ENCODE measurements around the gene SALL1. TPM values are rescaled to one million over a fixed set of nuclear protein-coding genes. Genes with fewer than 3 reads are reported as not detected.

Gene SALL1
- total RNA-seq, 1 experiment from 2014 or later, result 101 TPM

- no peak overlapping the region for H3K9ac ChIP-seq (ENCODE audit: extremely low read depth, insufficient read length, low read length)
- no peak overlapping the region for H4K5ac ChIP-seq (ENCODE audit: insufficient read length, low read depth, low read length)
- H3K36me3 Mint-ChIP-seq (ENCODE audit: insufficient read depth in 1 of 3, low read depth in 3 of 3), result peaks cover 0 to 12% (median 3%) of the 10 kb centered on the region in 3 experiments; a peak in 4 of 7 replicates
- WGBS (ENCODE audit: extremely low coverage, insufficient read length, low lambda C conversion rate), result no CpG with 5 or more reads among the region's 1 CpG
- H3K4me1 ChIP-seq (ENCODE audit: insufficient read depth, low read length), result no peaks in the 10 kb centered on the region
- no peak overlapping the region for H3T11ph ChIP-seq (ENCODE audit: low read length)
- no peak overlapping the region for H2BK20ac ChIP-seq (ENCODE audit: low read depth, low read length, poor library complexity, severe bottlenecking)
- H3K4me1 Mint-ChIP-seq, result peaks cover 26 to 34% of the 10 kb centered on the region in 2 experiments
- no peak overlapping the region for H3K18ac ChIP-seq (ENCODE audit: insufficient read length, low read depth, low read length)
- H3K4me2 ChIP-seq (ENCODE audit: insufficient read depth, insufficient read length, low read length), result no peak overlapping the region
- H4K20me1 ChIP-seq (ENCODE audit: control insufficient read depth, insufficient read depth, insufficient read length), result no peaks in the 10 kb centered on the region
- H3K56ac ChIP-seq (ENCODE audit: insufficient read length, low read depth, low read length), result no peak overlapping the region
- H3K27ac ChIP-seq (ENCODE audit: insufficient read length, low read depth, low read length), result no peak overlapping the region
- no peaks in the 10 kb centered on the region for H3K23me2 ChIP-seq (ENCODE audit: insufficient read length, low read depth, low read length, poor library complexity, severe bottlenecking)
- no peak for TF ChIP-seq CTCF (conservative IDR thresholded peaks at IDR 0.05)
- H3K79me1 ChIP-seq (ENCODE audit: insufficient read depth, low read depth, low read length, poor library complexity, severe bottlenecking), result no peaks in the 10 kb centered on the region
- H2AFZ ChIP-seq (ENCODE audit: low read length), result no peak overlapping the region
- H3K79me2 ChIP-seq (ENCODE audit: insufficient read depth, low read length), result no peaks in the 10 kb centered on the region
- H3K4me3 Mint-ChIP-seq, result no peak overlapping the region
- no peak for DNase-seq
- H3K14ac ChIP-seq (ENCODE audit: insufficient read depth, low read length), result no peak overlapping the region
- H3K27me3 ChIP-seq (ENCODE audit: insufficient read depth, low read length), result no peaks in the 10 kb centered on the region; the same call in 1 of the 2 replicates
- H3K9me3 ChIP-seq (ENCODE audit: control insufficient read depth, low read depth, low read length), result no peaks in the 10 kb centered on the region
- no peak overlapping the region for H2AK5ac ChIP-seq (ENCODE audit: insufficient read length, low read length)
- no peak overlapping the region for H2BK120ac ChIP-seq (ENCODE audit: low read depth, low read length, poor library complexity, severe bottlenecking)
- H3K4ac ChIP-seq (ENCODE audit: low read depth, low read length), result no peak overlapping the region
- no peak overlapping the region for H2BK5ac ChIP-seq (ENCODE audit: insufficient read length, low read length)
- no peak overlapping the region for H2BK15ac ChIP-seq (ENCODE audit: low read depth, low read length)
- no peak overlapping the region for H2BK12ac ChIP-seq (ENCODE audit: insufficient read length, low read depth, low read length)
- H4K91ac ChIP-seq (ENCODE audit: insufficient read length, low read depth, low read length), result no peak overlapping the region
- H3K27me3 Mint-ChIP-seq (ENCODE audit: low read depth), result peaks cover 6% of the 10 kb centered on the region
- H3K23ac ChIP-seq (ENCODE audit: insufficient read length, low read depth, low read length), result no peak overlapping the region
- no peak overlapping the region for H4K8ac ChIP-seq (replicated peaks; ENCODE audit: insufficient read length, low read depth, low read length)
- peaks cover 3 to 6% of the 10 kb centered on the region in 2 experiments; a peak in 3 of 5 replicates for H3K9me3 Mint-ChIP-seq
- H3K27ac Mint-ChIP-seq, result no peak overlapping the region
Measured at GRCh38 chr16:51165043-51165442, 14.0 kb upstream of the SALL1 start.
